HCT116 (cell line): Measurements from ENCODE around the gene CCDC172. TPM values are rescaled to one million over a fixed set of nuclear protein-coding genes. Genes with fewer than 3 reads are reported as not detected.

ENCODE experiments used
- ATAC-seq: fragments of 200-7000 bp; cut with Tn5 transposase; 2 replicates; pipeline ENCODE4 v1.9.1; 2020; ENCODE audit warnings: mild to moderate bottlenecking, moderate library complexity
- BruUV-seq: library from RNA; stranded (reverse); fragments of 400-500 nt; replicated peaks from 2 replicates; lab custom pipeline; 2021; lab: Mats Ljungman, UMichigan
- CTCF ChIA-PET: fragments of 300-600 bp; sonication (Branson Sonifier 250); formaldehyde crosslinking; loops from one replicate; lab custom pipeline; 2021; ENCODE audit warnings: antibody characterized with exemption; lab: Charles Lee
- POLR2A ChIA-PET: fragments of 300-600, 350-600 bp; sonication (Branson Sonifier 250); formaldehyde crosslinking; loops from one replicate; lab custom pipeline; 2021; ENCODE audit warnings: antibody characterized with exemption; lab: Charles Lee
- RAD21 ChIA-PET, 2 experiments: fragments of 300-600 bp; sonication (Branson Sonifier 250); formaldehyde crosslinking; loops; one replicate each; lab custom pipeline; 2023; ENCODE audit warnings: low total read pairs in 2 of 2; ENCODE audit not compliant: uncharacterized antibody in 2 of 2, unreplicated experiment in 2 of 2, low non-redundant PET in 1 of 2; lab: Charles Lee
- DNase-seq: peaks from one replicate; pipeline ENCODE4 v3.0.0-alpha.2; 2010; ENCODE audit warnings: low read depth, low spot score
- H2AFZ ChIP-seq: fragments of 200-600 bp; shearing (Covaris generic), sonication (generic); 2 replicates; pipeline ENCODE4 v1.6.1; 2017; ENCODE audit warnings: low read depth, mixed run types, mixed read lengths, antibody characterized with exemption, low read length; ENCODE audit not compliant: poor library complexity, severe bottlenecking
- H3K27ac ChIP-seq: 2 replicates; pipeline ENCODE4 v1.5.1; 2012; ENCODE audit warnings: low read depth, low read length
- H3K27me3 ChIP-seq: fragments of 200-600 bp; sonication (generic); 2 replicates; pipeline ENCODE4 v1.6.1; 2016; ENCODE audit warnings: mixed run types, low read length, mixed read lengths; ENCODE audit not compliant: insufficient read depth
- H3K36me3 ChIP-seq, 2 experiments: fragments of 200-500 bp in 1 of 2; fragments of 200-600 bp in 1 of 2; sonication (Bioruptor generic) in 1 of 2; sonication (generic) in 1 of 2; 2 replicates each; pipeline versions ENCODE4 v1.5.1 to v1.6.1; 2014 to 2016; ENCODE audit warnings: low read length in 2 of 2, inconsistent platforms in 1 of 2, mixed read lengths in 1 of 2, mixed run types in 1 of 2; ENCODE audit not compliant: insufficient read depth in 2 of 2, control insufficient read depth in 1 of 2
- H3K4me1 ChIP-seq, 2 experiments: fragments of 200-600 bp in 1 of 2; sonication (generic) in 1 of 2; 2 replicates each; pipeline versions ENCODE4 v1.5.1 to v1.6.1; 2012 to 2017; ENCODE audit warnings: low read length in 2 of 2, inconsistent platforms in 1 of 2, mild to moderate bottlenecking in 1 of 2, mixed read lengths in 1 of 2, mixed run types in 1 of 2, moderate library complexity in 1 of 2; ENCODE audit not compliant: insufficient read depth in 2 of 2, control insufficient read depth in 1 of 2
- H3K4me2 ChIP-seq: fragments of 200-600 bp; sonication (generic); 2 replicates; pipeline ENCODE4 v1.6.1; 2017; ENCODE audit warnings: mixed run types, low read length, mixed read lengths
- H3K4me3 ChIP-seq, 2 experiments: fragments of 200-600 bp in 1 of 2; sonication (generic) in 1 of 2; replicated peaks in 1 of 2; 2 replicates each; pipeline ENCODE4 v1.5.1; 2011 to 2016; ENCODE audit warnings: low read length in 2 of 2, control low read depth in 1 of 2, low read depth in 1 of 2, mild to moderate bottlenecking in 1 of 2, mixed read lengths in 1 of 2, mixed run types in 1 of 2
- H3K79me2 ChIP-seq: fragments of 200-600 bp; sonication (generic); 2 replicates; pipeline ENCODE4 v1.6.1; 2017; ENCODE audit warnings: mild to moderate bottlenecking, mixed run types, low read length, moderate library complexity, mixed read lengths; ENCODE audit not compliant: insufficient read depth
- H3K9ac ChIP-seq: fragments of 200-600 bp; sonication (generic); 2 replicates; pipeline ENCODE4 v1.6.1; 2016; ENCODE audit warnings: low read length, mixed read lengths
- H3K9me2 ChIP-seq: fragments of 200-600 bp; sonication (generic), shearing (Covaris generic); 2 replicates; pipeline ENCODE4 v1.6.1; 2017; ENCODE audit warnings: mixed run types, mild to moderate bottlenecking, moderate library complexity; ENCODE audit not compliant: insufficient read depth
- H3K9me3 ChIP-seq, 2 experiments: fragments of 200-500 bp in 1 of 2; fragments of 200-600 bp in 1 of 2; sonication (Bioruptor generic) in 1 of 2; sonication (generic) in 1 of 2; 2 replicates each; pipeline ENCODE4 v1.6.1; 2014 to 2017; ENCODE audit warnings: low read length in 2 of 2, mixed read lengths in 2 of 2, inconsistent platforms in 1 of 2, low read depth in 1 of 2, mild to moderate bottlenecking in 1 of 2, mixed run types in 1 of 2, moderate library complexity in 1 of 2; ENCODE audit not compliant: control insufficient read depth in 1 of 2, insufficient read depth in 1 of 2
- H4K20me1 ChIP-seq: fragments of 200-600 bp; sonication (generic), shearing (Covaris generic); 2 replicates; pipeline ENCODE4 v1.6.1; 2017; ENCODE audit warnings: mixed run types, mild to moderate bottlenecking, moderate library complexity; ENCODE audit not compliant: insufficient read depth
- CBX3 ChIP-seq: IDR thresholded peaks from 2 replicates; pipeline ENCODE4 v1.6.1; 2012; ENCODE audit warnings: low read depth
- CEBPB ChIP-seq: IDR thresholded peaks from 2 replicates; pipeline ENCODE4 v1.6.1; 2012; ENCODE audit warnings: low read depth
- EGR1 ChIP-seq: IDR thresholded peaks from 2 replicates; pipeline ENCODE4 v1.6.1; 2012; ENCODE audit warnings: low read depth
- ELF1 ChIP-seq: IDR thresholded peaks from 2 replicates; pipeline ENCODE4 v1.6.1; 2012; ENCODE audit warnings: low read depth, borderline replicate concordance
- EZH2 ChIP-seq: fragments of 200-600 bp; sonication (generic); IDR thresholded peaks from 2 replicates; pipeline ENCODE4 v1.6.1; 2017; ENCODE audit warnings: antibody characterized with exemption, mixed run types
- JUND ChIP-seq: IDR thresholded peaks from 2 replicates; pipeline ENCODE4 v1.6.1; 2012
- POLR2A ChIP-seq: IDR thresholded peaks from 2 replicates; pipeline ENCODE4 v1.7.0; 2011; ENCODE audit warnings: borderline replicate concordance; ENCODE audit not compliant: insufficient read depth, insufficient read length; ENCODE audit errors: extremely low read depth
- SIN3A ChIP-seq: IDR thresholded peaks from 2 replicates; pipeline ENCODE4 v1.6.1; 2012; ENCODE audit warnings: low read depth
- SP1 ChIP-seq: IDR thresholded peaks from 2 replicates; pipeline ENCODE4 v1.6.1; 2012; ENCODE audit warnings: low read depth
- TCF7L2 ChIP-seq: IDR thresholded peaks from 2 replicates; pipeline ENCODE4 v1.7.0; 2011; ENCODE audit warnings: borderline replicate concordance, inconsistent platforms; ENCODE audit not compliant: insufficient read depth, insufficient read length; ENCODE audit errors: extremely low read depth
- YY1 ChIP-seq: IDR thresholded peaks from 2 replicates; pipeline ENCODE4 v1.6.1; 2011; ENCODE audit warnings: low read length, low read depth, moderate library complexity, mild to moderate bottlenecking; ENCODE audit not compliant: insufficient replicate concordance; ENCODE audit errors: extremely low read depth
- ZFX ChIP-seq: fragments of 450-650 bp; IDR thresholded peaks from 2 replicates; pipeline ENCODE4 v1.6.1; 2017
- intact Hi-C: fragments of 100-400 bp; cut with micrococcal nuclease; formaldehyde crosslinking; loops from 2 replicates; pipeline ENCODE4 v1.10.0; 2022
- total RNA-seq: library from RNA; stranded (reverse); gene quantifications from one replicate; pipeline ENCODE4 v1.2.1, GENCODE V29; 2021; ENCODE audit not compliant: unreplicated experiment
- TF ChIP-seq, protein P1 (sequence below): IDR thresholded peaks from 2 replicates; pipeline ENCODE4 v1.6.1; 2012
- TF ChIP-seq, protein P2 (sequence below): IDR thresholded peaks from 2 replicates; pipeline ENCODE4 v1.6.1; 2011; ENCODE audit warnings: mild to moderate bottlenecking, low read length, moderate library complexity; ENCODE audit not compliant: insufficient replicate concordance; ENCODE audit errors: extremely low read depth
- TF ChIP-seq, protein P3 (sequence below): IDR thresholded peaks from 2 replicates; pipeline ENCODE4 v1.6.1; 2012; ENCODE audit warnings: low read depth

Gene CCDC172
- total RNA-seq, 1 experiment from 2014 or later = not detected

DNA sequence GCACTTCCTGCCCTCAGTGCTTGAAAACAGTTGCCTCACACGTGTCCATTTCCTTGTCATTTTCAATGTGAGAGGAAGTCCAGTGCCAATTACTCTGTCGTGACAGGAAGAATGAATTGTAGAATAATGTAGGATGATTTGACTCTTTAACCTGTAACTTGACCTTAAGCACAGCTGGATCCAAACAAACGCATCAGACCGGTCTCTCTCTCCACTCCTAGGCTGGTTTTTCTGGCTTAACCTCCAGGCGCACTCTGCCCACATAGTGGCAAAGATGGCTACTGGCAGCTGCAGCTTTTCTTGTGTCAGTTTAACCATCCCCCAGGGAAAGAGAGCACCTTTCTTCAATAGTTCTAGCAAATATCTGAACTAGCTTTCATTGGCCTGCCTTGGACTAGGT is 74.0 kb downstream of the CCDC172 start:
- BruUV-seq = no TSS peak
- intact Hi-C loops = no loop called here
- Histone ChIP-seq H3K4me1 (no peaks in the 10 kb centered on the region), H3K9me2 (no peaks in the 10 kb centered on the region), H3K9ac (no peak overlapping the region), H3K27ac (no peak overlapping the region), H3K9me3 (no peaks in the 10 kb centered on the region), H4K20me1 (no peaks in the 10 kb centered on the region), H3K4me3 (no peak overlapping the region), H3K27me3 (peaks cover 38% of the 10 kb centered on the region), H3K36me3 (no peaks in the 10 kb centered on the region), H2AFZ (no peak overlapping the region), H3K79me2 (no peaks in the 10 kb centered on the region), H3K4me2 (no peak overlapping the region)
- no peak for ATAC-seq
- CTCF ChIA-PET = no interaction called here
- RAD21 ChIA-PET = no interaction called here
- no peak for TF ChIP-seq CEBPB
- TF ChIP-seq CBX3 = no peak
- no peak for TF ChIP-seq JUND
- TF ChIP-seq, protein P1, sequence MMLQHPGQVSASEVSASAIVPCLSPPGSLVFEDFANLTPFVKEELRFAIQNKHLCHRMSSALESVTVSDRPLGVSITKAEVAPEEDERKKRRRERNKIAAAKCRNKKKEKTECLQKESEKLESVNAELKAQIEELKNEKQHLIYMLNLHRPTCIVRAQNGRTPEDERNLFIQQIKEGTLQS = no peak
- TF ChIP-seq, protein P2, sequence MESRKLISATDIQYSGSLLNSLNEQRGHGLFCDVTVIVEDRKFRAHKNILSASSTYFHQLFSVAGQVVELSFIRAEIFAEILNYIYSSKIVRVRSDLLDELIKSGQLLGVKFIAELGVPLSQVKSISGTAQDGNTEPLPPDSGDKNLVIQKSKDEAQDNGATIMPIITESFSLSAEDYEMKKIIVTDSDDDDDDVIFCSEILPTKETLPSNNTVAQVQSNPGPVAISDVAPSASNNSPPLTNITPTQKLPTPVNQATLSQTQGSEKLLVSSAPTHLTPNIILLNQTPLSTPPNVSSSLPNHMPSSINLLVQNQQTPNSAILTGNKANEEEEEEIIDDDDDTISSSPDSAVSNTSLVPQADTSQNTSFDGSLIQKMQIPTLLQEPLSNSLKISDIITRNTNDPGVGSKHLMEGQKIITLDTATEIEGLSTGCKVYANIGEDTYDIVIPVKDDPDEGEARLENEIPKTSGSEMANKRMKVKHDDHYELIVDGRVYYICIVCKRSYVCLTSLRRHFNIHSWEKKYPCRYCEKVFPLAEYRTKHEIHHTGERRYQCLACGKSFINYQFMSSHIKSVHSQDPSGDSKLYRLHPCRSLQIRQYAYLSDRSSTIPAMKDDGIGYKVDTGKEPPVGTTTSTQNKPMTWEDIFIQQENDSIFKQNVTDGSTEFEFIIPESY = no peak
- TF ChIP-seq ELF1 = no peak
- no peak for TF ChIP-seq YY1
- POLR2A ChIA-PET = no interaction called here
- DNase-seq = no peak

DNA sequence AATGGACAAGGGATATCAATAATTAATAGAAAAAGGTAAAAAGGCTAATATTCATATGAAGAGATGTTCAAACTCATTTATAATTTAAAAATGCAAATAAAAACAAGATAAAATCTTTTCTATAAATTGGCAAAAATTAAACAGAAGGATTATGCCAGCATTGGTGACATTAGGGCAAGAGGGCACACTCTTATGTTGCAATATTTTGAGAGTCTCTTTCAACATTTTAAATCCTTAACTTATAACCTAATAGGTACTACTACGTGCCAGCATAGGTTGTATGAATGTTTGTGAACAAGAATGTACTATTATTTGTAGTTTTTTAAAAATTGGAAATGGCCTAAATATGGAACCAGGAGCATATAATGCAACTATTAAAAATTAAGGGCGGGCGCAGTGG is 78.6 kb downstream of the CCDC172 start:
- no peak for TF ChIP-seq CEBPB
- TF ChIP-seq, protein P1 = no peak
- no peak for TF ChIP-seq ELF1
- TF ChIP-seq SP1 = no peak
- TF ChIP-seq EGR1 = no peak
- TF ChIP-seq, protein P3, sequence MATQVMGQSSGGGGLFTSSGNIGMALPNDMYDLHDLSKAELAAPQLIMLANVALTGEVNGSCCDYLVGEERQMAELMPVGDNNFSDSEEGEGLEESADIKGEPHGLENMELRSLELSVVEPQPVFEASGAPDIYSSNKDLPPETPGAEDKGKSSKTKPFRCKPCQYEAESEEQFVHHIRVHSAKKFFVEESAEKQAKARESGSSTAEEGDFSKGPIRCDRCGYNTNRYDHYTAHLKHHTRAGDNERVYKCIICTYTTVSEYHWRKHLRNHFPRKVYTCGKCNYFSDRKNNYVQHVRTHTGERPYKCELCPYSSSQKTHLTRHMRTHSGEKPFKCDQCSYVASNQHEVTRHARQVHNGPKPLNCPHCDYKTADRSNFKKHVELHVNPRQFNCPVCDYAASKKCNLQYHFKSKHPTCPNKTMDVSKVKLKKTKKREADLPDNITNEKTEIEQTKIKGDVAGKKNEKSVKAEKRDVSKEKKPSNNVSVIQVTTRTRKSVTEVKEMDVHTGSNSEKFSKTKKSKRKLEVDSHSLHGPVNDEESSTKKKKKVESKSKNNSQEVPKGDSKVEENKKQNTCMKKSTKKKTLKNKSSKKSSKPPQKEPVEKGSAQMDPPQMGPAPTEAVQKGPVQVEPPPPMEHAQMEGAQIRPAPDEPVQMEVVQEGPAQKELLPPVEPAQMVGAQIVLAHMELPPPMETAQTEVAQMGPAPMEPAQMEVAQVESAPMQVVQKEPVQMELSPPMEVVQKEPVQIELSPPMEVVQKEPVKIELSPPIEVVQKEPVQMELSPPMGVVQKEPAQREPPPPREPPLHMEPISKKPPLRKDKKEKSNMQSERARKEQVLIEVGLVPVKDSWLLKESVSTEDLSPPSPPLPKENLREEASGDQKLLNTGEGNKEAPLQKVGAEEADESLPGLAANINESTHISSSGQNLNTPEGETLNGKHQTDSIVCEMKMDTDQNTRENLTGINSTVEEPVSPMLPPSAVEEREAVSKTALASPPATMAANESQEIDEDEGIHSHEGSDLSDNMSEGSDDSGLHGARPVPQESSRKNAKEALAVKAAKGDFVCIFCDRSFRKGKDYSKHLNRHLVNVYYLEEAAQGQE = no peak
- TF ChIP-seq EZH2 = no peak
- no peak for TF ChIP-seq SIN3A
- TF ChIP-seq ZFX = no peak
- no peak for TF ChIP-seq TCF7L2
- no peak for TF ChIP-seq POLR2A
- no peaks in the 10 kb centered on the region for H3K4me1 ChIP-seq
- ATAC-seq = no peak
- no peak overlapping the region for H3K4me2 ChIP-seq
- H3K79me2 ChIP-seq = no peaks in the 10 kb centered on the region
- no TSS peak for BruUV-seq
- H3K4me3 ChIP-seq = no peak overlapping the region
- H2AFZ ChIP-seq = no peak overlapping the region
- intact Hi-C loops = no loop called here
- ChIA-PET CTCF (no interaction called here), RAD21 (no interaction called here), POLR2A (interaction anchor here (0.6 kb wide), 1 partner anchor 1976 kb away, joined by 3 read pairs; no protein-coding TSS in a partner anchor)
- no peaks in the 10 kb centered on the region for H3K9me3 ChIP-seq
- no peak overlapping the region for H3K27ac ChIP-seq
- H4K20me1 ChIP-seq = no peaks in the 10 kb centered on the region
- no peaks in the 10 kb centered on the region for H3K36me3 ChIP-seq
- peaks cover 57% of the 10 kb centered on the region for H3K27me3 ChIP-seq
- H3K9me2 ChIP-seq = no peaks in the 10 kb centered on the region
- no peak for DNase-seq
- no peak overlapping the region for H3K9ac ChIP-seq
